K562 (cell line): Measurements from ENCODE around the gene THOP1. TPM values are rescaled to one million over a fixed set of nuclear protein-coding genes. Genes with fewer than 3 reads are reported as not detected.

ENCODE experiments used
- BRCA1 ChIP-seq, 2 experiments: fragments of 450-650 bp in 1 of 2; sonication (generic) in 1 of 2; formaldehyde crosslinking in 1 of 2; IDR thresholded peaks; 2 replicates each; pipeline versions ENCODE4 v1.5.0 to v1.6.1; 2017 to 2020; ENCODE audit warnings: mild to moderate bottlenecking in 1 of 2, missing genetic modification reagents in 1 of 2
- FOXP1 ChIP-seq: sonication (generic); formaldehyde crosslinking; IDR thresholded peaks from 2 replicates; pipeline ENCODE4 v1.8.0; 2022; ENCODE audit warnings: mild to moderate bottlenecking, missing genetic modification reagents
- GABPB1 ChIP-seq: sonication (generic); formaldehyde crosslinking; IDR thresholded peaks from 2 replicates; pipeline ENCODE4 v1.8.0; 2022; ENCODE audit warnings: mild to moderate bottlenecking, missing genetic modification reagents
- GMEB1 ChIP-seq: fragments of 250-450 bp; sonication (Bioruptor Pico); IDR thresholded peaks from 2 replicates; pipeline ENCODE4 v1.4.0; 2020; ENCODE audit warnings: mild to moderate bottlenecking
- GTF2A2 ChIP-seq: IDR thresholded peaks from 2 replicates; pipeline ENCODE4 v1.6.1; 2016; ENCODE audit warnings: mild to moderate bottlenecking, missing genetic modification characterization, missing compliant biosample characterization
- HBP1 ChIP-seq: fragments of 450-650 bp; formaldehyde crosslinking; IDR thresholded peaks from 2 replicates; pipeline ENCODE4 v1.4.0; 2022; ENCODE audit warnings: missing genetic modification characterization
- HEY1 ChIP-seq: fragments of 250-450 bp; sonication (Bioruptor Pico); IDR thresholded peaks from 2 replicates; pipeline ENCODE4 v1.5.0; 2020; ENCODE audit warnings: mild to moderate bottlenecking, moderate library complexity, borderline replicate concordance
- KDM1A ChIP-seq, 2 experiments: fragments of 450-650 bp; IDR thresholded peaks; 2 replicates each; pipeline ENCODE4 v1.6.1; 2016; ENCODE audit warnings: mild to moderate bottlenecking in 2 of 2
- KHSRP ChIP-seq: fragments of 450-650 bp; IDR thresholded peaks from 2 replicates; pipeline ENCODE4 v1.6.1; 2017
- MTA3 ChIP-seq: fragments of 450-650 bp; formaldehyde crosslinking; IDR thresholded peaks from 2 replicates; pipeline ENCODE4 v1.6.1; 2017; ENCODE audit warnings: mild to moderate bottlenecking, borderline replicate concordance
- NFATC3 ChIP-seq: fragments of 450-650 bp; IDR thresholded peaks from 2 replicates; pipeline ENCODE4 v1.6.1; 2017; ENCODE audit warnings: mild to moderate bottlenecking
- RBFOX2 ChIP-seq: fragments of 200-400 bp; formaldehyde crosslinking; IDR thresholded peaks from 2 replicates; pipeline ENCODE4 v1.6.1; 2017; ENCODE audit warnings: low read depth, mild to moderate bottlenecking, low read length, moderate library complexity
- RBM15 ChIP-seq: fragments of 200-400 bp; formaldehyde crosslinking; IDR thresholded peaks from 2 replicates; pipeline ENCODE4 v1.6.1; 2018; ENCODE audit warnings: mild to moderate bottlenecking, low read length, moderate library complexity; ENCODE audit not compliant: insufficient read depth
- ZBTB26 ChIP-seq: fragments of 450-650 bp; formaldehyde crosslinking; IDR thresholded peaks from 2 replicates; pipeline ENCODE4 v1.4.0; 2022; ENCODE audit warnings: missing genetic modification characterization
- ZBTB49 ChIP-seq: sonication (generic); formaldehyde crosslinking; IDR thresholded peaks from 2 replicates; pipeline ENCODE4 v1.8.0; 2022; ENCODE audit warnings: missing genetic modification reagents, mild to moderate bottlenecking, borderline replicate concordance
- ZNF23 ChIP-seq: fragments of 250-450 bp; sonication (Bioruptor Pico); IDR thresholded peaks from 2 replicates; pipeline ENCODE4 v1.4.0; 2020; ENCODE audit warnings: mild to moderate bottlenecking
- ZNF263 ChIP-seq: sonication (generic); formaldehyde crosslinking; IDR thresholded peaks from 2 replicates; pipeline ENCODE4 v1.8.0; 2022; ENCODE audit warnings: mild to moderate bottlenecking, missing genetic modification reagents, borderline replicate concordance
- ZNF395 ChIP-seq: fragments of 200-800 bp; sonication (Bioruptor generic); IDR thresholded peaks from 2 replicates; pipeline ENCODE4 v1.6.1; 2017; ENCODE audit warnings: missing genetic modification characterization, missing compliant biosample characterization
- polyA plus RNA-seq, 8 experiments: library from polyadenylated mRNA; depleted of rRNA in 4 of 8; stranded (reverse) in 5 of 8; unstranded in 3 of 8; fragments of >200 nt; fragmentation: Nextera tagmentation in 2 of 8; fragmentation: Illumina TruSeq in 1 of 8; extraction: Ambion mirVana in 2 of 8; extraction: Trizol in 1 of 8; gene quantifications; 2 replicates each; pipeline versions ENCODE4 v1.2.1 to v1.2.3, GENCODE V29; 2011 to 2014; ENCODE audit warnings: inconsistent platforms in 1 of 8, missing spikeins in 1 of 8
- total RNA-seq, 7 experiments: library from RNA; depleted of rRNA in 6 of 7; stranded (reverse); fragments of >200 nt in 6 of 7; fragmentation: Illumina TruSeq in 2 of 7; extraction: Trizol in 2 of 7; gene quantifications; 2 replicates each; pipeline versions ENCODE4 v1.2.1 to v1.2.3, GENCODE V29; 2011 to 2021; ENCODE audit warnings: low replicate concordance in 1 of 7

Gene THOP1
- total and polyA plus RNA-seq, 9 of the 15 experiments (the other 6 are each of a cell fraction or from before 2014, with no cell fraction given): 1.3 to 255 (median 96.1) TPM

GRCh38 chr19:2739602-2740313 is 45.5 kb upstream of the THOP1 start, which contains the start of gene SLC39A3 (continued):
- TF ChIP-seq GTF2A2 (no peak), HEY1 (CRISPR knock-in tag) (no peak), KHSRP (no peak), KDM1A (IDR thresholded peaks at IDR 0.05) (no peak; a peak in 1 of 4 replicates), ZNF263 (CRISPR knock-in tag) (peak; percentile 73; the same call in 1 of the 2 replicates), ZNF395 (CRISPR knock-in tag) (peak; percentile 99), GABPB1 (CRISPR knock-in tag) (peak; percentile 98), RBFOX2 (peak; percentile 91), FOXP1 (CRISPR knock-in tag) (peak; percentile 98), GMEB1 (CRISPR knock-in tag) (peak; percentile 72), BRCA1 (IDR thresholded peaks at IDR 0.05) (no peak), BRCA1 (CRISPR knock-in tag; IDR thresholded peaks at IDR 0.05) (no peak), ZBTB49 (CRISPR knock-in tag) (peak; percentile 95), ZBTB26 (CRISPR knock-in tag) (no peak), RBM15 (no peak), ZNF23 (0 out of 2 replicates have a peak, but pooled peaks have one; percentile 33), HBP1 (CRISPR knock-in tag) (peak; percentile 53; the same call in 1 of the 2 replicates), MTA3 (peak; percentile 87), NFATC3 (0 out of 2 replicates have a peak, but pooled peaks have one; percentile 52)
